Type B pancreatic cell (in vitro differentiated cells): ENCODE results near the gene PPFIBP1. TPM values are rescaled to one million over a fixed set of nuclear protein-coding genes. Genes with fewer than 3 reads are reported as not detected.
"Not testable (repeated sequence)": the region's sequence is repeated elsewhere in the genome, so short reads cannot be mapped to it uniquely, and the experiment has no call there.

ENCODE experiments used
- DNase-seq: peaks from one replicate; pipeline ENCODE4 v3.0.0; 2021; ENCODE audit warnings: mixed read lengths; ENCODE audit not compliant: unreplicated experiment; ENCODE audit errors: extremely low spot score
- H3K27ac Mint-ChIP-seq: 2 replicates; pipeline ENCODE4 v1.8.0; 2021; ENCODE audit warnings: mild to moderate bottlenecking, mixed read lengths
- H3K27me3 Mint-ChIP-seq: 2 replicates; pipeline ENCODE4 v1.8.0; 2021; ENCODE audit warnings: mixed read lengths
- H3K36me3 Mint-ChIP-seq: 2 replicates; pipeline ENCODE4 v1.8.0; 2021; ENCODE audit warnings: mixed read lengths
- H3K4me1 Mint-ChIP-seq: one replicate; pipeline ENCODE4 v1.8.0; 2021; ENCODE audit warnings: mixed read lengths; ENCODE audit not compliant: unreplicated experiment
- H3K4me3 Mint-ChIP-seq: 2 replicates; pipeline ENCODE4 v1.8.0; 2021; ENCODE audit warnings: mild to moderate bottlenecking, mixed read lengths
- H3K9me3 Mint-ChIP-seq: 2 replicates; pipeline ENCODE4 v1.8.0; 2021; ENCODE audit warnings: mixed read lengths
- CTCF ChIP-seq: fragments of 200-600 bp; sonication (generic); conservative IDR thresholded peaks from 2 replicates; pipeline ENCODE4 v1.5.0; 2021; ENCODE audit warnings: antibody characterized with exemption, mild to moderate bottlenecking
- total RNA-seq: library from RNA; stranded (reverse); gene quantifications from 2 replicates; pipeline ENCODE4 v1.2.1, GENCODE V29; 2021; ENCODE audit warnings: low replicate concordance

PPFIBP1 gene
- total RNA-seq, 1 donor from 2014 or later = 68.3 TPM

GRCh38 chr12:27642892-27643291, 118.9 kb downstream of the PPFIBP1 start:
- Mint-ChIP-seq H3K9me3 (peaks cover 10% of the 10 kb centered on the region), H3K4me1 (peaks cover 28% of the 10 kb centered on the region), H3K36me3 (peaks cover 36% of the 10 kb centered on the region)
- DNase-seq, H3K27ac Mint-ChIP-seq, H3K27me3 Mint-ChIP-seq, H3K4me3 Mint-ChIP-seq: not testable (repeated sequence)

DNA sequence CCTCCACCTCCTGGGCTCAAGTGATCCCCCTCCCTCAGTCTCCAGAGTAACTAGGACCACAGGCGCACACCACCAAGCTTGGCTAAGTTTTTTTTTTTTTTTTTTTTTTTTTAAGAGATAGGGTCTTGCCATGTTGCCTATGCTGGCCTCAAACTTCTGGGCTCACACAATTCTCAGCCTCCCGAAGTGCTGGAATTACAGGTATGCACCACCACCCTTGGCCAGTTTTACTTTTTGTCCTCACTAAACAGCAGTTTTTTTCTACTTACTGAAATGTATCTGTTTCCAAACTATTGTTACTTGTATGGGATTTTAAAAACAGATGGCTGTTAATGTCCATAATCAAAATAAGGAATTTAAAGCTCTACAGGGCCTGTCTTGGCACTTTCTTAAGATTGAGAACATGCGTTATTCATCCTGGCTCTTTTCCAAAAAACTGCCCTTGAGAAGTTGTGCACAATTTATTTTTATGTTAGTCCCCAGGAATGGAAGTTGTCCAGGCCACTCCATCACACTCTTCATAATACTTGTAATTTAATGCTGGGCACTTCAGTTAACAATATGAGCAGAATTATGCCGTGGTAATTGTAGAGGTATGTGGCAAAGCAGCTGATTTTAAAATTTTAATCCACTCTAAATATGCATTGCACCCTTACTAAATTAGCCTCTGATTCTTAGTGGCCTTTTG, 120.3 kb downstream of the PPFIBP1 start:
- Mint-ChIP-seq H3K36me3 (peaks cover 43% of the 10 kb centered on the region), H3K9me3 (peaks cover 10% of the 10 kb centered on the region), H3K4me1 (peaks cover 28% of the 10 kb centered on the region), H3K27me3 (no peaks in the 10 kb centered on the region), H3K27ac (peak overlapping the region; percentile 47), H3K4me3 (peak overlapping the region; percentile 8)
- TF ChIP-seq CTCF = no peak
- DNase-seq = no peak

DNA sequence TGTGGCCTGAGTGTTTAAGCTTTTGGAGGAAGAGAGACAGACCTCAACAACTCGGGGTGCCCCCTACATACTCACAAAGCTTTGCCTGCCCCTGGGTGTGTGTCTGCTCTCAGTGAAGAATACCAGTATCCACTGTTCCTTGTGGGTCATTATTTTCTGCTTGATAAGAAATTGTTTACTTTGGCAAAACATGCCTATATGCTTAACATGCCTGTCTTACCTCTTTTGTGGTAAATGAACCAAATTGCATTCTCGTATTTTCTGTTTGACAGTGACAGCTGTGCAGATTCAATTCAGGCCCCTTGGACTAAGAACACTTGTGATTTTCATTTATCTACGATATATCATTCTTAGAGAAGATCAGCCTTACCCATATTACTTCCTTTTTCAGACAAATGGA, 121.7 kb downstream of the PPFIBP1 start:
- Mint-ChIP-seq H3K27me3 (no peaks in the 10 kb centered on the region), H3K27ac (peak overlapping the region; percentile 62), H3K36me3 (peaks cover 48% of the 10 kb centered on the region)

GRCh38 chr12:27646149-27646548, 122.1 kb downstream of the PPFIBP1 start:
- peaks cover 51% of the 10 kb centered on the region for H3K36me3 Mint-ChIP-seq
- H3K27me3 Mint-ChIP-seq = no peaks in the 10 kb centered on the region
- no peak for DNase-seq
- TF ChIP-seq CTCF = no peak
- peaks cover 18% of the 10 kb centered on the region for H3K4me1 Mint-ChIP-seq
- peaks cover 10% of the 10 kb centered on the region for H3K9me3 Mint-ChIP-seq
- peak overlapping the region; percentile 62 for H3K27ac Mint-ChIP-seq
- H3K4me3 Mint-ChIP-seq = peak overlapping the region; percentile 40

More for the DNA sequence above, 121.7 kb downstream of the PPFIBP1 start:
- peaks cover 20% of the 10 kb centered on the region for H3K4me1 Mint-ChIP-seq
- TF ChIP-seq CTCF = no peak
- peak overlapping the region; percentile 40 for H3K4me3 Mint-ChIP-seq
- peaks cover 10% of the 10 kb centered on the region for H3K9me3 Mint-ChIP-seq
- DNase-seq = no peak

GRCh38 chr12:27650011-27650410, 126.0 kb downstream of the PPFIBP1 start:
- Mint-ChIP-seq H3K4me1 (peaks cover 10% of the 10 kb centered on the region), H3K27me3 (no peaks in the 10 kb centered on the region), H3K4me3 (no peak overlapping the region), H3K27ac (no peak overlapping the region), H3K9me3 (peaks cover 5% of the 10 kb centered on the region), H3K36me3 (peaks cover 36% of the 10 kb centered on the region)
- no peak for DNase-seq
- no peak for TF ChIP-seq CTCF

DNA sequence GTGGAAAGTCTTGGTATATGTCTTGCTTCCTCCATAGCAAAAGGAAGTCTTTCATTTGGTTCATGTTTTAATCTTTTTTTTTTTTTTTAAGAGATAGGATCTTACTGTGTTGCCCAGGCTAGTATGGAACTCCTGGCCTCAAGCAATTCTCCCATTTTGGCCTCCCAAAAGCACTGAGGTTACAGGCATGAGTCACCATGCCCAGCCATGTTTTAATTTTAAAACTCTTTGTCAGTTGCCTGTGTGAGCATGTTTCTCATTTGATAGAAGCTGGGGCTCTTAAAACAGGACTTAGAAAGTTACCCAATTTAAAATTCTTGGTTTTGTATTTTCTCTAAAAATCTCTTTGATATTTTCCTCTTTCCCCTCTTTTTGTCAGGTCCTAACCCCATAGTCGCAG, 127.2 kb downstream of the PPFIBP1 start:
- no peak for DNase-seq
- Mint-ChIP-seq H3K27ac (no peak overlapping the region), H3K36me3 (peaks cover 27% of the 10 kb centered on the region), H3K4me1 (no peaks in the 10 kb centered on the region), H3K9me3 (no peaks in the 10 kb centered on the region), H3K4me3 (no peak overlapping the region), H3K27me3 (no peaks in the 10 kb centered on the region)
- no peak for TF ChIP-seq CTCF
